Neural cell (in vitro differentiated cells): Measurements from ENCODE around the gene CFTR. TPM values are rescaled to one million over a fixed set of nuclear protein-coding genes. Genes with fewer than 3 reads are reported as not detected.

ENCODE experiments used
- H2AFZ ChIP-seq: fragments of 200-600, 300-800 bp; sonication (generic), shearing (Covaris generic); 2 replicates; pipeline ENCODE4 v1.6.0; 2014; ENCODE audit warnings: low read depth, mild to moderate bottlenecking, antibody characterized with exemption, low read length, moderate library complexity
- H3F3A ChIP-seq: fragments of 200-600 bp; shearing (Covaris generic); 2 replicates; pipeline ENCODE4 v1.6.1; 2016; ENCODE audit warnings: mild to moderate bottlenecking, moderate library complexity, mixed read lengths, antibody characterized with exemption, low read length; ENCODE audit not compliant: insufficient read depth, poor library complexity, severe bottlenecking
- H3K27ac ChIP-seq: fragments of 200-600, 300-800 bp; sonication (generic), shearing (Covaris generic); 2 replicates; pipeline ENCODE4 v1.5.1; 2014; ENCODE audit warnings: mild to moderate bottlenecking, low read length, moderate library complexity
- H3K27me3 ChIP-seq: fragments of 300-800, 200-600 bp; sonication (generic), shearing (Covaris generic); 2 replicates; pipeline ENCODE4 v1.6.0; 2014; ENCODE audit warnings: mild to moderate bottlenecking, low read depth, low read length, moderate library complexity; ENCODE audit not compliant: insufficient read depth
- H3K36me3 ChIP-seq: fragments of 300-800, 200-600 bp; sonication (generic), shearing (Covaris generic); 2 replicates; pipeline ENCODE4 v1.5.1; 2014; ENCODE audit warnings: mild to moderate bottlenecking, antibody characterized with exemption, low read length, moderate library complexity; ENCODE audit not compliant: insufficient read depth
- H3K4me2 ChIP-seq: fragments of 300-800, 200-600 bp; sonication (generic), shearing (Covaris generic); 2 replicates; pipeline ENCODE4 v1.6.0; 2014; ENCODE audit warnings: mild to moderate bottlenecking, low read length
- H3K4me3 ChIP-seq: fragments of 300-800, 200-600 bp; sonication (generic), shearing (Covaris generic); 2 replicates; pipeline ENCODE4 v1.5.1; 2014; ENCODE audit warnings: mild to moderate bottlenecking, low read length, moderate library complexity
- H3K79me2 ChIP-seq: fragments of 200-600 bp; shearing (Covaris generic); replicated peaks from 2 replicates; pipeline ENCODE4 v1.6.0; 2014; ENCODE audit warnings: mild to moderate bottlenecking, low read length, moderate library complexity; ENCODE audit not compliant: insufficient read depth
- H3K9ac ChIP-seq: fragments of 300-800, 200-600 bp; sonication (generic), shearing (Covaris generic); 2 replicates; pipeline ENCODE4 v1.6.1; 2016; ENCODE audit warnings: mild to moderate bottlenecking, low read length, mixed read lengths
- H3K9me2 ChIP-seq: fragments of 200-600 bp; shearing (Covaris generic); 2 replicates; pipeline ENCODE4 v1.6.1; 2016; ENCODE audit warnings: mild to moderate bottlenecking, low read length, mixed read lengths; ENCODE audit not compliant: insufficient read depth
- H3K9me3 ChIP-seq: fragments of 200-600, 300-800 bp; sonication (generic), shearing (Covaris generic); 2 replicates; pipeline ENCODE4 v1.6.1; 2016; ENCODE audit warnings: mild to moderate bottlenecking, mixed run types, low read length, moderate library complexity, mixed read lengths
- H4K20me1 ChIP-seq: fragments of 200-600 bp; shearing (Covaris generic); 2 replicates; pipeline ENCODE4 v1.6.1; 2016; ENCODE audit warnings: mild to moderate bottlenecking, mixed run types; ENCODE audit not compliant: insufficient read depth
- CTCF ChIP-seq: fragments of 450-650 bp; IDR thresholded peaks from 2 replicates; pipeline ENCODE4 v1.5.1; 2014; ENCODE audit warnings: antibody characterized with exemption, mild to moderate bottlenecking, moderate library complexity; ENCODE audit not compliant: poor library complexity, severe bottlenecking
- EP300 ChIP-seq: fragments of 450-650 bp; conservative IDR thresholded peaks from 2 replicates; pipeline ENCODE4 v1.6.1; 2014; ENCODE audit warnings: antibody characterized with exemption, mild to moderate bottlenecking, moderate library complexity; ENCODE audit not compliant: poor library complexity, severe bottlenecking
- EZH2 ChIP-seq: fragments of 200-600, 300-800 bp; shearing (Covaris generic), sonication (generic); IDR thresholded peaks from 2 replicates; pipeline ENCODE4 v1.6.1; 2014; ENCODE audit warnings: antibody characterized with exemption, low read length, borderline replicate concordance, mild to moderate bottlenecking; ENCODE audit not compliant: insufficient read depth, poor library complexity, severe bottlenecking
- MXI1 ChIP-seq: fragments of 450-650 bp; conservative IDR thresholded peaks from 2 replicates; pipeline ENCODE4 v1.6.1; 2014; ENCODE audit warnings: antibody characterized with exemption, mild to moderate bottlenecking; ENCODE audit not compliant: poor library complexity, severe bottlenecking
- POLR2AphosphoS5 ChIP-seq: IDR thresholded peaks from 2 replicates; pipeline ENCODE4 v1.6.1; 2012
- RAD21 ChIP-seq: fragments of 450-650 bp; conservative IDR thresholded peaks from 2 replicates; pipeline ENCODE4 v1.6.1; 2014; ENCODE audit warnings: antibody characterized with exemption, mild to moderate bottlenecking, moderate library complexity
- REST ChIP-seq: IDR thresholded peaks from 2 replicates; pipeline ENCODE4 v1.6.1; 2012; ENCODE audit warnings: borderline replicate concordance
- SMC3 ChIP-seq: fragments of 450-650 bp; conservative IDR thresholded peaks from 2 replicates; pipeline ENCODE4 v1.6.1; 2014; ENCODE audit warnings: antibody characterized with exemption, mild to moderate bottlenecking, moderate library complexity; ENCODE audit not compliant: poor library complexity
- TAF1 ChIP-seq: IDR thresholded peaks from 2 replicates; pipeline ENCODE4 v1.6.1; 2012; ENCODE audit warnings: low read depth
- polyA plus RNA-seq: library from polyadenylated mRNA; depleted of rRNA; stranded (reverse); fragments of >200 nt; gene quantifications from 2 replicates; pipeline ENCODE4 v1.2.3, GENCODE V29; 2014

CFTR gene
- polyA plus RNA-seq, 1 donor from 2014 or later = not detected

- no peak overlapping the region for H3K9ac ChIP-seq
- no peaks in the 10 kb centered on the region for H3K79me2 ChIP-seq
- no peak overlapping the region for H2AFZ ChIP-seq
- peaks cover 4% of the 10 kb centered on the region for H3K9me3 ChIP-seq
- H3K27ac ChIP-seq = no peak overlapping the region
- no peak for TF ChIP-seq POLR2AphosphoS5
- no peak for TF ChIP-seq REST
- no peak for TF ChIP-seq RAD21
- TF ChIP-seq SMC3 = no peak
- no peak for TF ChIP-seq EP300
- no peak for TF ChIP-seq EZH2
- no peak for TF ChIP-seq CTCF
- no peak for TF ChIP-seq TAF1
- TF ChIP-seq MXI1 = no peak
- H3K36me3 ChIP-seq = no peaks in the 10 kb centered on the region
- H4K20me1 ChIP-seq = no peaks in the 10 kb centered on the region
- H3K4me2 ChIP-seq = no peak overlapping the region
- H3F3A ChIP-seq = no peaks in the 10 kb centered on the region
- no peaks in the 10 kb centered on the region for H3K27me3 ChIP-seq
- no peaks in the 10 kb centered on the region for H3K9me2 ChIP-seq
- no peak overlapping the region for H3K4me3 ChIP-seq
These were observed 33.5 kb upstream of the CFTR start for GRCh38 chr7:117446220-117446815.

GRCh38 chr7:117448655-117449054 is 31.2 kb upstream of the CFTR start:
- no peaks in the 10 kb centered on the region for H3K9me2 ChIP-seq
- H3K79me2 ChIP-seq = no peaks in the 10 kb centered on the region
- H3K9me3 ChIP-seq = peaks cover 4% of the 10 kb centered on the region
- no peaks in the 10 kb centered on the region for H3K27me3 ChIP-seq
- no peak overlapping the region for H3K4me3 ChIP-seq
- H3K36me3 ChIP-seq = no peaks in the 10 kb centered on the region
- no peak for TF ChIP-seq REST
- no peak for TF ChIP-seq POLR2AphosphoS5
- no peak for TF ChIP-seq CTCF
- TF ChIP-seq MXI1 = no peak
- TF ChIP-seq RAD21 = no peak
- H3K27ac ChIP-seq = no peak overlapping the region
- H4K20me1 ChIP-seq = no peaks in the 10 kb centered on the region
- no peaks in the 10 kb centered on the region for H3F3A ChIP-seq
- H3K9ac ChIP-seq = no peak overlapping the region
- no peak overlapping the region for H2AFZ ChIP-seq
- no peak overlapping the region for H3K4me2 ChIP-seq
